ENCODE results near the gene YIPF2.

The YIPF2 gene

DNA sequence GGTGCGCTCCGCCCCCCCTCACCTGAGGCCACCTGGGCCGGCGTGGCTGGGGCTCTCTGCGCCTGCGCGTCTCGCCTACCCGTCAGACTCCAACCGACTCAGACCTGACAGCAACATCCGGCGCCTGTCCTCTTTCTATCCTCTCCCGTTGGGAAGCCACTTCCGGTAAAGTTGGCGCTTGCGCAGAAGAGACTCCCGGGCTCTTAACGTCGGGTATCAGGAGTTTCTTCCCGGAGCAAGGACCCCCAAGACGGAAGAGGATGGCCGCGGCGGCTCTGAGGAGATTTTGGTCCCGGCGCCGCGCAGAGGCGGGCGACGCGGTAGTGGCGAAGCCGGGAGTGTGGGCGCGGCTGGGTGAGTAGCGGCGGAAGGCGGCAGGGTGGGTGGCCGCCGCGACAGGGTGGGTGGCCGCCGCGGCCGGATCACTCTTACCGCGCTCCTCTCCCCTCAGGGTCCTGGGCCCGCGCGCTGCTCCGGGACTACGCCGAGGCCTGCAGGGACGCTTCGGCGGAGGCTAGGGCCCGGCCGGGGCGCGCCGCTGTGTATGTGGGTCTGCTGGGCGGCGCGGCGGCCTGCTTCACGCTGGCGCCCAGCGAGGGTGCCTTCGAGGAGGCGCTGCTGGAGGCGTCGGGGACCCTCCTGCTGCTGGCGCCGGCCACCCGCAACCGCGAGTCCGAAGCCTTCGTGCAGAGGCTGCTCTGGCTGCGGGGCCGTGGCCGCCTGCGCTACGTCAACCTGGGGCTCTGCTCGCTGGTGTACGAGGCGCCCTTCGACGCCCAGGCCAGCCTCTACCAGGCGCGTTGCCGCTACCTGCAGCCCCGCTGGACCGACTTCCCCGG lies at the start of gene YIPF2, which contains the start of gene TIMM29:
YIPF2 (minus strand) TSS at position 77 of the 839 bp plus-strand sequence. CDS start 229 bp downstream, outside the sequence.
TIMM29 (plus strand) TSS at position 249 of the 839 bp plus-strand sequence; CDS start at position 261, 12 bp downstream.
- TF ChIP-seq, protein P1, sequence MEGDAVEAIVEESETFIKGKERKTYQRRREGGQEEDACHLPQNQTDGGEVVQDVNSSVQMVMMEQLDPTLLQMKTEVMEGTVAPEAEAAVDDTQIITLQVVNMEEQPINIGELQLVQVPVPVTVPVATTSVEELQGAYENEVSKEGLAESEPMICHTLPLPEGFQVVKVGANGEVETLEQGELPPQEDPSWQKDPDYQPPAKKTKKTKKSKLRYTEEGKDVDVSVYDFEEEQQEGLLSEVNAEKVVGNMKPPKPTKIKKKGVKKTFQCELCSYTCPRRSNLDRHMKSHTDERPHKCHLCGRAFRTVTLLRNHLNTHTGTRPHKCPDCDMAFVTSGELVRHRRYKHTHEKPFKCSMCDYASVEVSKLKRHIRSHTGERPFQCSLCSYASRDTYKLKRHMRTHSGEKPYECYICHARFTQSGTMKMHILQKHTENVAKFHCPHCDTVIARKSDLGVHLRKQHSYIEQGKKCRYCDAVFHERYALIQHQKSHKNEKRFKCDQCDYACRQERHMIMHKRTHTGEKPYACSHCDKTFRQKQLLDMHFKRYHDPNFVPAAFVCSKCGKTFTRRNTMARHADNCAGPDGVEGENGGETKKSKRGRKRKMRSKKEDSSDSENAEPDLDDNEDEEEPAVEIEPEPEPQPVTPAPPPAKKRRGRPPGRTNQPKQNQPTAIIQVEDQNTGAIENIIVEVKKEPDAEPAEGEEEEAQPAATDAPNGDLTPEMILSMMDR (conservative IDR thresholded peaks at IDR 0.05; ENCODE audit: low read depth, low read length), result no peak
- peak within 1 kb of the TSS; percentile 81 for H3K4me3 ChIP-seq (ENCODE audit: low read length)
- peak; percentile 87 for DNase-seq (ENCODE audit: low read depth)

DNA sequence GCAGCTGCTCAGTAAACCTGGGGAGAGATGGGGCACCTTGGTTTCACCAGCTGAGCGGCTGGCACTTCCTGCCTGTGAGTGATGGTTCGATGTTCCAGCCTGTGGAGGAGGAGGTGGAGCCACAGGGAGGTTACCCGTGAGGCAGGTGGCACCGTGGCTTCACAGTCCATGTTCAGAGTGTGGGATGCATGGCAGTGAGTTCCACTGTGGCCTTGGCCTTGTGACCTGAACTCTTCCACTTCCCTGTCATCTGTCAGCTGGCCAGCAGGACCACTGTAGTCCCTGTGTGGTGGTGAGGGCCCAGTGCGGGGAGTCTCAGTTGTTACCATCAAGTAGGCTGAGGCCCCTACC lies 49.3 kb upstream of the YIPF2 start:
- H3K4me3 ChIP-seq (ENCODE audit: low read length), result no peak overlapping the region
- DNase-seq (ENCODE audit: low read depth), result no peak
- TF ChIP-seq, protein P1 (conservative IDR thresholded peaks at IDR 0.05; ENCODE audit: low read depth, low read length), result no peak

DNA sequence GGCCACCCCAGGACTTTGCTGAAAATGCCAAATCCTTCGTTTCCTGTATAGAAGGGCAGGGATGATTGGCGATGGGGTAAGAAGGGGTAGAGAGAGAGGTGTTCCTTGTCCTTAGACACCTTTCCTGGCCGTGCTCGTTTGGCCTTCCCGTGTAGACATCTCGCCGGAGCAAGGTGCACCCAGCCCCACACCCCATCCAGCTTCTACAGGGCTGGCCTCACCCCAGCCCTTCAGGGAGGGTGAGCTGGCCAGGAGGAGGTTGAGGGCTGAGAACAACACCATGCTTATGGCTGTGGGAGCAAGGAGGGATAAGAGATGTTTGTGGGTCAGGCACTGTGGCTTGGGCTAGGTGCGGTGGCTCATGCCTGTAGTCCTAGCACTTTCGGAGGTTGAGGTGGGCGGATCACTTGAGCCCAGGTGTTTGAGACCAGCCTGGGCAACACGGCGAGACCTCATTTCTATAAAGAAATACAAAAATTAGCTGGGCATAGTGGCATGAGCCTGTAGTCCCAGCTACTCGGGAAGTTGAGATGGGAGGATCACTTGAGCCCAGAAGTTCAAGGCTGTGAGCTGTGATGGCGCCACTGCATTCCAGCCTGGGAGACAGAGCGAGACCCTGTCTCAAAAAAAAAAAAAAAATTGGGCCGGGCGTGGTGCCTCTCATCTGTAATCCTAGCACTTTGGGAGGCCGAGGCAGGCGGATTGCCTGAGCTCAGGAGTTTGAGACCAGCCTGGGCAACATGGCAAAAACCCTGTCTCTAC lies 47.9 kb upstream of the YIPF2 start:
- DNase-seq (ENCODE audit: low read depth), result no peak

DNA sequence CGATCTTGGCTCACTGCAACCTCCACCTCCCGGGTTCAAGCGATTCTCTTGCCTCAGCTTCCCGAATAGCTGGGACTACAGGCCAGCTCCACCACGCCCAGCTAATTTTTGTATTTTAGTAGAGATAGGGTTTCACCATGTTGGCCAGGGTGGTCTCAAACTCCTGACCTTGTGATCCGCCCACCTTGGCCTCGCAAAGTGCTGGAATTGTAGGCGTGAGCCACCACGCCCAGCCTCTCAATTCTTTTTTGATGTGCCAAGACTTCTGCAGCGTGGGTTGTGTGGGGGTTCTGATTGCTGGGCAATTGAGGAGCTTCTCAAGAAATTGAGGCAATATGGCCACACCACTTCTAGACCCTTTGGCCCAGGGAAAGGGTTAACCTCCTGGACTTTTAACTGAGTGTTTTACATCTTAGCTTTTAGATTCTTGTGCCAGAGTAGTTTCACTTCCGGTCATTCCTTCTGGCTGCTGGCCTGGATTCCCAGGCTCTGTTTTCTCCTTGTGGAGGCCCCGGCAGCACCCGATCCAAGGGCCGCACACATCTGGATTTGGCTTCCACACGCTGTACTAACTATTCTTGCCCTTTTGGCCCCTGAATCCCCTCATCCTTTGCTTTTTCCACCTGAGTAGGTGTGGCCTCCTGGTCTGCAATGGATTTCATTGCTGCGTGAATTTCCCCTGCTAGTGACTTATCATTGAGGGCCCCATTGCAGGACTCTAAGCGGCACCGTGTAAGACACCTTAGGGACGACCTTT lies 47.1 kb upstream of the YIPF2 start:
- no peak for DNase-seq (ENCODE audit: low read depth)
- TF ChIP-seq, protein P1 (conservative IDR thresholded peaks at IDR 0.05; ENCODE audit: low read depth, low read length), result no peak
- no peak overlapping the region for H3K4me3 ChIP-seq (ENCODE audit: low read length)

More for the DNA sequence above, 47.9 kb upstream of the YIPF2 start:
- TF ChIP-seq, protein P1 (conservative IDR thresholded peaks at IDR 0.05; ENCODE audit: low read depth, low read length), result no peak
- H3K4me3 ChIP-seq (ENCODE audit: low read length), result no peak overlapping the region

DNA sequence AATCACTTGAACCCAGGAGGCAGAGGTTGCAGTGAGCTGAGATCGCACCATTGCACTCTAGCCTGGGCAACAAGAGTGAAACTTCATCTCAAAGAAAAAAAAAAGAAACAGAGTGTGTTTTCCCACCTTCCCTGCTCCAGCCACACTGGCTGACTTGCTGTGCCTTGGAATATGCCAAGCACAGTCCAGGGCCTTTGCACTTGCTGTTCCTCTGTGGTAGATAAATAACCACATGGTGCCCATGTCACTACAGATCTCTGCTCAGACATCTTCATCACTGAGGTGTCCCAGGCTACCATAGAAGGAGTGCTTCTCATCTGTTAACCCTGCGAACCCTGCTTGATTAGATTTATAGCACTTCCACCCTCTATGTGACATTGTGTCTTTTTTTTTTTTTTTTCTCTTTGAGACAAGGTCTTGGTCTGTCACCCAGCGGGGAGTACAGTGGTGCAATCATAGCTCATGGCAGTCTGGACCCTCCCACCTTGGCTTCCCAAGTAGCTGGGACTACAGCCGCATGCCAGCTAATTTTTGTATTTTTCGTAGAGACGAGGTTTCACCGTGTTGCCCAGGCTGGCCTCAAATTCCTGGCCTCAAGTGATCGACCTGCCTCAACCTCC lies 42.8 kb upstream of the YIPF2 start:
- DNase-seq (ENCODE audit: low read depth), result no peak
- TF ChIP-seq, protein P1 (conservative IDR thresholded peaks at IDR 0.05; ENCODE audit: low read depth, low read length), result no peak
- H3K4me3 ChIP-seq (ENCODE audit: low read length), result no peak overlapping the region

DNA sequence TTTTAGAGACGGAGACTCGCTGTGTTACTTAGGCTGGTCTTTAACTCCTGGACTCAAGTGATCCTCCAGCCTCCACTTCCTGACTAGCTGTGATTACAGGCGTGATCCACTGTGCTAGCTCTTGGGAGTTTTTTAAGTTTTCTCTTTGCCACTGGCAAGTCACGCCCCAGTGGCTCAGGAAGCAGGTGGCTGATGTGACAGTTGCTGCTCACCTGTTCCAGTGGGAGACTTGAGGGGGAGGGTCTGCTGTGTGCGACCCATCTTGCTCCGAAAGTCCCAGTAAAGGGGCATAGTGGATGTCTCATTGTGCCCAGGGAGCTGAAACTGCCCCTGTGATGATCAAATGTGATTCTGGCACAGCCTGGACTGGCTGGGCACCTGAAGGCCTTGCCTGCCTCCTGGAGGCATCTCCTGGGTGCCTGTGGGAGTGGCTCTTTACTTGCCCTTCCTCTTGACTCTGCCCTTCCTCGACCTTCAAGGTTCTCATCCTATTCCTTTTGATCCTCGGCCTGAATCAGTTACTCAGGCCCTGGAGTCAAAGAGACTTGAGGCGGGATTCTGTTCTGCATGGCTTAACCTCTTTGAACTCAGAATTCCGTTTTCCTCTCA lies 40.2 kb upstream of the YIPF2 start:
- H3K4me3 ChIP-seq (ENCODE audit: low read length), result no peak overlapping the region
- DNase-seq (ENCODE audit: low read depth), result no peak
- TF ChIP-seq, protein P1 (conservative IDR thresholded peaks at IDR 0.05; ENCODE audit: low read depth, low read length), result no peak

All from retinal pigment epithelial cell (primary cell).